Smooth muscle cell of the brain vasculature (primary cell): ENCODE measurements around the gene TRAF4.
"Not testable (repeated sequence)": the region's sequence is repeated elsewhere in the genome, so short reads cannot be mapped to it uniquely, and the experiment has no call there.

ENCODE experiments used
- DNase-seq: peaks from one replicate; pipeline ENCODE4 v3.0.0-alpha.2; 2012; ENCODE audit warnings: low read depth, low spot score

Gene TRAF4

DNA sequence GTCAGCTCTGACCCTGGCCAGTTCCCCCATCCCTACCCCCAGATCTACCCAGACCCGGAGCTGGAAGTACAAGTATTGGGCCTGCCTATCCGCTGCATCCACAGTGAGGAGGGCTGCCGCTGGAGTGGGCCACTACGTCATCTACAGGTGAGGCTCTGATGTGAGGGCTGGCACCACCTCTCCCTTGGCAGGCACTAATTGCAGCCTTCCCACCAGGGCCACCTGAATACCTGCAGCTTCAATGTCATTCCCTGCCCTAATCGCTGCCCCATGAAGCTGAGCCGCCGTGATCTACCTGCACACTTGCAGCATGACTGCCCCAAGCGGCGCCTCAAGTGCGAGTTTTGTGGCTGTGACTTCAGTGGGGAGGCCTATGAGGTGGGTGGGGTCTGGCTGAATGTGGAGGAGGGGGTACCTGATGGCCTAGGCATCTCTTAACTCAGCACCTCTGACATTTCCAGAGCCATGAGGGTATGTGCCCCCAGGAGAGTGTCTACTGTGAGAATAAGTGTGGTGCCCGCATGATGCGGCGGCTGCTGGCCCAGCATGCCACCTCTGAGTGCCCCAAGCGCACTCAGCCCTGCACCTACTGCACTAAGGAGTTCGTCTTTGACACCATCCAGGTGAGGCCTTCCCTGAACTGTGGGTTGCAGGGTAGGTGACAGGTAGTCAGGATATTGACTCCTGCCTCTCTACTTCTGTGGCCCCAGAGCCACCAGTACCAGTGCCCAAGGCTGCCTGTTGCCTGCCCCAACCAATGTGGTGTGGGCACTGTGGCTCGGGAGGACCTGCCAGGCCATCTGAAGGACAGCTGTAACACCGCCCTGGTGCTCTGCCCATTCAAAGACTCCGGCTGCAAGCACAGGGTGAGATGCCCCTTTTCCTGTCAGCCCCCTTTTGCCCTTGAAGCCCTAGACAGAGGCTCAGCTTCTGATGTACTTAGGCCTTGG, 4.3 kb downstream of the TRAF4 start:
- DNase-seq = no peak

DNA sequence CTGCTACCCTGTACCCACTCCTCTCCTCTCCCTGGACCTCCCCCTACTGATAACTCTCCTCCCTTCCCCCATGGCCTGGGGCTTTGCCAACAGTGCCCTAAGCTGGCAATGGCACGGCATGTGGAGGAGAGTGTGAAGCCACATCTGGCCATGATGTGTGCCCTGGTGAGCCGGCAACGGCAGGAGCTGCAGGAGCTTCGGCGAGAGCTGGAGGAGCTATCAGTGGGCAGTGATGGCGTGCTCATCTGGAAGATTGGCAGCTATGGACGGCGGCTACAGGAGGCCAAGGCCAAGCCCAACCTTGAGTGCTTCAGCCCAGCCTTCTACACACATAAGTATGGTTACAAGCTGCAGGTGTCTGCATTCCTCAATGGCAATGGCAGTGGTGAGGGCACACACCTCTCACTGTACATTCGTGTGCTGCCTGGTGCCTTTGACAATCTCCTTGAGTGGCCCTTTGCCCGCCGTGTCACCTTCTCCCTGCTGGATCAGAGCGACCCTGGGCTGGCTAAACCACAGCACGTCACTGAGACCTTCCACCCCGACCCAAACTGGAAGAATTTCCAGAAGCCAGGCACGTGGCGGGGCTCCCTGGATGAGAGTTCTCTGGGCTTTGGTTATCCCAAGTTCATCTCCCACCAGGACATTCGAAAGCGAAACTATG, 5.2 kb downstream of the TRAF4 start:
- no peak for DNase-seq

DNA sequence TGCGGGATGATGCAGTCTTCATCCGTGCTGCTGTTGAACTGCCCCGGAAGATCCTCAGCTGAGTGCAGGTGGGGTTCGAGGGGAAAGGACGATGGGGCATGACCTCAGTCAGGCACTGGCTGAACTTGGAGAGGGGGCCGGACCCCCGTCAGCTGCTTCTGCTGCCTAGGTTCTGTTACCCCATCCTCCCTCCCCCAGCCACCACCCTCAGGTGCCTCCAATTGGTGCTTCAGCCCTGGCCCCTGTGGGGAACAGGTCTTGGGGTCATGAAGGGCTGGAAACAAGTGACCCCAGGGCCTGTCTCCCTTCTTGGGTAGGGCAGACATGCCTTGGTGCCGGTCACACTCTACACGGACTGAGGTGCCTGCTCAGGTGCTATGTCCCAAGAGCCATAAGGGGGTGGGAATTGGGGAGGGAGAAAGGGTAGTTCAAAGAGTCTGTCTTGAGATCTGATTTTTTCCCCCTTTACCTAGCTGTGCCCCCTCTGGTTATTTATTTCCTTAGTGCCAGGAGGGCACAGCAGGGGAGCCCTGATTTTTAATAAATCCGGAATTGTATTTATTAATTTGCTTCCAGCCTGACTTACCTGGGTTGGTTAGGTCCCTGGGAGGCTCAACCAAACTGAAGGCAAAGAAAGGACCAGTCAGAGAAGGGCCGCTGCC, 5.8 kb downstream of the TRAF4 start:
- DNase-seq = no peak

DNA sequence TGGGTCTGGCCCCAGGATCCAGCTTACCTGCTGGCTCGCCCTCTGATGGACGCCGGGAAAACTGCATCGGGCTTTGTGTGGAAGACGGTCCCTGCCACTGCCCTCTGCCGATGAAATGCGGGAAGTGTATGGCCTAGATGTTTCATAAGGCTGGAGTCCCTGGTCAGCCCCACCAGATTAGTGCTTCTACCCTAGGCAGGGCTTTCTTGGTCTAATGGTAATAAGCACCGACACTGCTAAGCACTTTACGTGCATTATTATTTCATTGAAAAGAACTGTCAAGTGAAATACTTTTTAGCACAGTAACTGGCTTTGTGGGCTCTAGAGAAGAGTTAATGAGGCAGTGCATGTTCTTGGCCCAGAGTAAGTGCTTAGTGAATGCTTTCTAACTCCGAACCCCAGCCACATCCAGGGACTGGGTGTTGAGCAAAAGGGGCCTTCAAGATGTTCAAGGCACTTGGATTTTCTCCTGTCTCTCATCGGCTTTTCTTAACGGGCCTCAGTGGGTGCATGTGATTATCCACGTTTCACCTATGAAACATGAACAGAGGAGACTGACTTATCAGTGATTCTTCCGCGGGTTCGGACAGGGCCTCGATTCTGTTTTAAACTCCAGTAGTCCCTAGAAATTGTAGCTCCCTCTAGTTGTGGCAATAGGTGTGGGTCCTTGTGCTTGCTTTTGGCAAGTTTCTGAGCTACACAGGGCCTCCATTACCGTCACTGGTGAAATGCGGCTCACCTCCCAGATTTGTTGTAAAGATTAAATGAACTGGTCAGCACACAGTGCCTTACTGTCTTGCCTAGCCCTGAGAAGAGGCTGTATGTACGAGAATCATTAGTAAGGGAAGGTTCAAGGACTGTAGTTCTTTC, 6.6 kb downstream of the TRAF4 start:
- peak; percentile 85 for DNase-seq

DNA sequence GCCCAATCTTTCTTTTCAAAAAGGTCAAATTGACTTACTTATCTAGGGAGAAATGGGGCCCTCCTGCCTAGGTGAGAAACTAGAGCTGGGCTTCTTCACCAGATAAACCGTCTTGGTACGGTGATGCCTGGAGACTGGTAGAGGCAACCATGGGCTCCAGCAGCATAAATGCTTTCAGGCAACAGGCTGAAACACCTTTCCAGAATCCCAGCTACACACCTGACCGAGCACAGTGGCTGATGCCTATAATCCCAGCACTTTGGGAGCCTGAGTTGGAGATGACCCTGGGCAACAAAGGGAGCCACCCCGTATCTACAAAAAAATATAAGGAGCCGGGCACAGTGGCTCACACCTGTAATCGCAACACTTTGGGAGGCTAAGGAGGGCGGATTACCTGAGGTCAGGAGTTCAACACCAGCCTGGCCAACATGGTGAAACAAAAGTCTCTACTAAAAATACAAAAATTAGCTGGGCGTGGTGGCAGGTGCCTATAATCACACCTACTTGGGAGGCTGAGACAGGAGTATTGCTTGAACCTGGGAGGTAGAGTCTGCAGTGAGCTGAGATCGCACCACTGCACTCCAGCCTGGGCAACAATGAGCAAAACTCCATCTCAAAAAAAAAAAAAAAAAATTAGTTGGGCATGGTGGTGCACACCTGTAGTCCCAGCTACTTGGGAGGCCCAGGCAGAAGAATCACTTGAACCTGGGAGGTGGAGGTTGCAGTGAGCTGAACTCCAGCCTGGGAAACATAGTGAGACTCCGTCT, 8.0 kb downstream of the TRAF4 start:
- DNase-seq = no peak

DNA sequence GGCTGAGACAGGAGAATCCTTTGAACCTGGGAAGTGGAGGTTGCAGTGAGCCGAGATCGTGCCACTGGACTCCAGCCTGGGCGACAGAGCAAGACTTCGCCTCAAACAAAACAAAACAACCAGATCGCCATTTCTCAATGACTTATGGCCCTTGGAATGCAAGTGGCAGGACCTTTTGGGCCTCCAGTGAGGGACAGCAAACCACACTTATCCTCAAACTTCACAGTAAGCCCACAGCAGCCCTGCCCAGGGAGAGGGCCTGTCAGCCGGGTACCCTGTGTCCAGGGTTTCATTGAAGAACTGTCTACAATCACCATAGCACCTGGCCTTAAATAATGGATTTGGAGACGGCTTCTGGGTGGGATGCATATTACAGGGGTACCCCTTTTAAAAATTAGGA, 11.7 kb downstream of the TRAF4 start:
- DNase-seq = no peak

DNA sequence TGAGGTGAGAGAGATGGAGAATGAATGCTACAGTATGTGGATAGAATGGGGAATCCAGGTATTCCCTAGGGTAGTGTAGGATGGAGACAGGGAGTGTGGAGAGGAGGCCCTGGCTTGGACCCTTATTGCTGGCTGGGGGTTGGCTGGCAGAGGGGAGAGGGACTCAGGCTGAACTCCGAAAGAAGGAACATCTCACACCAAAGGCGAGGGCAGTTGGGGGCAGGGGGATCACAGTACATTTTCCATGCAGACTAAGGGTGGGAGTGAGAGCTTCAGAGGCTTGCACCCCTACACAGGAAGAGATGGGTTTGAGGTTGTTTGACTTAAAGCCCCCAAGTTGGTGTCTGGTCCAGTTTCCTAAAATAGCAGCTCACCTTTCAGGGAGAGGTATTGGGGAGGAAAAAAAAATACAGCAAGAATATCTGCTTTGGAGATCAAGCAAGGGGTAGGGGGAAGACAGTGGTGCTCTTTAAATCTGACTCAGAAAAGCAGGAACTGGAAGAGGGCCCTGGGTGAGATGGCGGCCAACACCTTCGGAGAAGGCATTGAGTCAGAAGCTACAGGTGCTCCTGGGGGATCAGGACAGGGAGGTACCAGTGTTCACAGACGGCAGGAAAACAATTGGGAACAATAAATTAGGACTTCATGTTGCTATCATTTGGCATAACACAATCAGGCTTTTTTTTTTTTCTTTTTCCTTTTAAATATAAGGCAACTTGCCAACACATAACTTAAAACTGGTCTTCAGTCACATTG, 12.4 kb downstream of the TRAF4 start:
- no peak for DNase-seq

DNA sequence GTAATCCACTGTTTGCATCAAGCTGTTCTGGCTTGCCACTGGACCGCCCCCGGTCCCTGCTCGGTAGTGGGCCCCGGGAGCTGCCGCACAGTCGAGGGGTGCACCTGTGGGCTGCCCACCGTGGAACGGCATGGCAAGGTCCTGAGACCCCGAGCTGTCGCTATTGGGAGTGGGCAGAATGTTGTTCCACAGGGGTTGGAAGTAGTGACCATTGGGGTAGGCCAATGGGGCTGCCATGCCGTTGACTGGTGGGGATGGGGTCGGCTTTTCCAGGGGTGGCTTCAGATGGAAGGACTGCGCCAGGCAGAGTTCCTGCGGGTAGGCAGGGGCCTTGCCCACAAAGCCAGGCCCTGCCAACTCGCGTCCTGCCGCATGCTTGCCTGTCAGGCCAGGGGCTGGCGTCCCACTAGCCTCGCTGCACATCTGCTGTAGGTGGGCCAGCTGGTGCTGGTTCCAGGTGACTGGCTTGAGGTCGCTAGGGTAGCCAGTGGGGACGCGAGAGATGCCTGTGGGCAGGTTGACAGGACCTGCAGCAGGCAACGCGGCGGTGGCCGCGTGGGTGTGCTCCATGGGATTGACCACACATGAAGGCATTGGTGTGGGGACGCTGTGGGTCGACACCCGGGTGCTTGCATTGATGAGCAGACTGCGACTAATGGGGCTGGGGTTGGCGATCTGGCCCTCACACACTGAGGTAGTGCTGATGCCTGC, 14.8 kb downstream of the TRAF4 start:
- DNase-seq = no peak

DNA sequence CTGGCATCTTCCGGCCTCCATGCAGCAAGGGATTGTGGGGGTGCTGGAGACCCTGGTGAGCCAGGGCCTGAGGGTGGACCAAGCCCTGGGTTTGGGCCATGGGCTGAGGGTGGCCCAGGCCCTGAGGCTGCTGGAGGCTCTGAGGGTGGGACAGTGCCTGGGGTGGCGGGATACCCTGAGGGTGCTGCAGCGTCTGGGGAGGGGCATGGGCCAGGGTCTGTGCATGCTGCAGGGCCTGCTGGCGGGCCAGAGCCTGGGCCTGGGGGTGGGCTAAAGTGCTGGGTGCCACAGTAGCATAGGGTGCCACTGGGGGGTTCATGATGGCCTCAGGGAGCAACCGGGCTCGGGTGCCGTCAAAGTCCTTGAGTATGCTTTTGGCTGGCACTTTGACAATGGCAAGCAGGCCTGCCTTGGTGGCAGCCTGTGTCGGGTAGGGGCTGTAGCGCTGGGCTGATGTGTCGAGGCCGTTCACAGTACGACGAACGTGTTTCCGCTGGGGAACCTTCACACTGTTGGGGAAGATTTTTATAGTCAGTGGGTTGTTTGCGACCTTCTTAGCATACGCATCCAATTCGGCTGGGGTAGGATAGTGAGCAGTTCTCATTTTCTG, 15.6 kb downstream of the TRAF4 start:
- DNase-seq = no peak

DNA sequence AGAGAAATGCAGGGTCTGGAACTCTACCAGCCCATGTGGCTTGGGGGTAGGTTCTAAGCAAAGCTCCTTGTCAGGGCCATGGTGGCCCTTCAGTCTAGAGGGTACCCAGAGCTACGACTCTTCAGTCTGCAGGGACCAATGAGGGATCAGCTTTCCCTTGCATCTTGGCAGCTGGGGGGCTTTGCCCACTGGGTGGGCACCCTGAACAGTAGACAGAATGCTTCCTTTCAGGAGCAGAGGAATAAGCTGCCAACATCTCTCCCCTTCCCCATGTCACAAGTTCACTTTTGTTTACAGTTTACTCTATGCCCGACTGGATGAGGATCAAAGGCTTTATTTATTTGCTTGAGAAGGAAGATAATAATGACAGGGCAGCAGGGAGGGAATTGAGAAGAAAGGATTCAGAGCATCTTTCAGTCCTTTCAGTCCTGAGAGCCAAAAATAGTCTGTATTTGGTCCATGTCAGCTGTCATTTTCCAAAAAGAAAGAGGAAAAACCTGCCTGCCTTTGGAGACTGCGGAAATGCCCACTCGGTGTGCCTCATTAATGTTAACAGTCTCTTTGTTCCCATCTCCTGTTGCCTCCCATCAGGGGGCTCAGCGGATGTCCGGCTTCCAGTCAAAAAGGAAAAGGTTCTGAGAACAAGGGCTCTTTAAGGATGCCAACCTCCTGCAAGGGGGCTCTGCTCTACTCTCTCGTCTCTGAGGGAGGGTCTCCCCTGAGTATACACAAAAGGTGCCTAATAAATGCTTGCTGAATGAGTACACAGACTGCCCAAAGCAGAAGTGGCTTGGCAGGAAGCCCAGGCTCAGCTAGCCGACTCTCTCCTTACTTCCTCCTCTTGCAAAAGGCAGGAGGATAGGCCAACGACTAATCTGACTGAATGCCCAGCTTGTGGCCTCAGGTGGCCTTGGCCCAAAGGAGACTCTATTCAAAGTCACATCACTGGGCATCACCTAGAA, 17.1 kb downstream of the TRAF4 start:
- DNase-seq = no peak

DNA sequence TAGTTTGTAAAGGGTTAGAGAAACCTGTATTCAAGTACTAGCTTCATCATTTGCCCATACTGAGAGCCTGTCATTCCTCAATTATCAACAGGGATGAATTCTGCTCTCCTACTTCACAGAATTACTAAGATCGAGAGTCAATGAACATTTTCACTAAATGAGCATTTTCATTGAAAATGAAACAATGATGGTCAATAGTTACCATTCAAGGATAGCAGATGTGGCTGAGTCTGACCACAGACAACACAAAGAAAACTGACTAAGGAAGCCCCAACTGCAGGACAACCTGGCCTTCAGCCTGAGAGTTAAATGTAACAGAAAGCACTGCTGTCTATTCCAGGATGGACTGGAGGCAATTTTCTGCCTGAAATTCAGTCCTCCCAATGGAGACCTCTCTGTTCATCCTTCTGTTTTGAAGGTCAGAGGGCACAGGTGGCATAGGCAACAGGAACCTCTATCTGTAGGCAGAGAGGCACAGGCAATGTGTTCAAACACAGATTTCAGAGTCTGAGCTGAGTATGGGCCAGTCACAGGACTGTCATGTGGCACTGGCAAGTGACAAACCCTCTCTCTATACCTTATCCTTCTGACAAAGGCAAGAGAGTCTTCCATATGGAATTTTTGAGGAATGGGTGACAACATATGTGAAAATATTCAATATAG, 19.5 kb downstream of the TRAF4 start:
- DNase-seq = no peak

DNA sequence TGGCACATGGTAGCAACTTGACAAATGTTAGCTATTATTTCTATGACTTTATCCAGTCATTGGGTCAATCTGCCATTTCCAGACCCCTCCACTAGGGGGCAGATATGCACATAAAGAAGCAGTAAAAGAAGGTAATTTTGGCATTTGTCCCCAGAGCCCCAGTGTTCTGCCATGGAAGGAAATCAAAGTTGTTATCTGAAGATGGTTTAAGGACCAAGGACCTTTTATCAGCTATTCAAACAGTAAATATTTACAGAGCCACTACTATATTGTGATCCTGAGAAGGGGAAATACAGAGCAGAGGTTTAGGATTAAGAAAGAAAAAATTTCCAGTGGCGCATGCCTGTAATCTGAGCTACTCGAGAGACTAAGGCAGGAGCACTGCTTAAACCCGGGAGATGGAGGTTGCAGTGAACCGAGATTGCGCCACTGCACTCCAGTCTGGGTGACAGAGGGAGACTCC, 20.0 kb downstream of the TRAF4 start:
- DNase-seq = no peak

DNA sequence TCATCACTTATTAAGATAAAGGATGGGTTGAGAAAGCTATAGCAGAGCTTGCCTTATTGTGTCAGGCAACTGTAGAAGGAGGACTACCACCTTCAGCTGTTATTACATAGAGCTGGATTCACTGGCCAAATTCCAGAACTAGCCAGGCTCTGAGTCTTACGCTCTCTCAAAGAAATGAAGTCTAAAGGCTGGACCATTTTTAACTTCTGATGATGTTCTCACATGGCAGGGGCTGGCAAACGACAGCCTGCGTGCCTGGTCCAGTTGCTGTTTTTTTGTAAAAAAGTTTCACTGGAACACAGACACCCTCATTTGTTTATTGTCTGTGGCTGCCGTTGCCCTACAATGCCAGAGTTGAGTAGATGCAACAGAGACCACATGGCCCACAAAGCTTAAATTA, 21.2 kb downstream of the TRAF4 start:
- DNase-seq = no peak

DNA sequence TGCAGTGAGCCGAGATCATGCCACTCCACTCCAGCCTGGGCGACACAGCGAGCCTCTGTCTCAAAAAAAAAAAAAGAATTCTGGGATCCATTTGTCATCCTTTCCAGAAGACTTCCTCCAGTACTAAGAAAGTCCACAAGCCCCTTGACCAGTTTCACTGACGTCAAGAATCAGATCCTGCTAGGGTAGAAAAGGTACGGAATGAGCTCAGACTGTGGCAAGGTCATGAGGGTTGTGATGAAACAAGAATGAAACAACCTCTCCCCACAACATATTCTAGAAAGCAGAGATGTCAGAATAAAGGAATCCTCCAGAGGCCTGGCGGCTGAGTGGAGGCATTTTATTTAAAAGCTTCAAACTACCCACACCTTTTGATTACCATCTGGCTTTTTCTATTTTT, 29.9 kb downstream of the TRAF4 start:
- no peak for DNase-seq

DNA sequence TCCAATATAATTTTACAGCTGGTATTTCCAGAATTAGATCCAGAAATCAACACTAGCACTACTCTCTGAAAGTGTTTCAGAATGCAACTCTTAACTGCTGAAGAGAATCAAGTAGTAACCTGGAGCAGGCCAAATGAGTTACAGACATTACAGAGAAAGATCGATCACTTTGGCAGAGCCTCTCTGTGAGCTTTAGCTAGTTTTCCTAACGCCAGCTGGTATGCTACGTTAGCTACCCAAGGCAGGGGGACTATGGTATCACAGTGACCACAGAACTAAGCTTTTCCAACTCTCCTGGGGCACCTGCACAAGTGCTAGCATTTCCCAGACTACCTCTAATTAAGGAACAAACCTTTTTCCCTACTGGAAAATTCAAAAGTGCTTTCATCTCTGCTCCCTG, 30.4 kb downstream of the TRAF4 start:
- DNase-seq = no peak

DNA sequence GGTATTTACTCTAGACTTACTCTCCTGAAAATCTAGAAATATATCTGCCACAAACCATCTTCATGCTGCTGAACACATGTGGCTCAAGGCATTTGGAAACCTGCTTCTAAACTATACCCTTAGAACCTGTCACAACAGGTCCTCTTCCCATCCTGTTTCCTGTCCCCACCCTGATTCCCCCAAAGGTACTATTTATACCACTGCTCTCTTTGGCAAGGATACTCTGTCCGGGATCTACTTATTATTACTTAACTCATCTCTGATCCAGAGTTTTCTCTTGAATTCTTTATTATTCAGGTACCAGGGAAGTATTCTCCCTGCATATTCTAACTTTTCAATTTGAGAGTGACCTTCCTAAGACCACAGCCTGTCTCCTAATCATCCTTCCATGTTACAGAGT, 33.4 kb downstream of the TRAF4 start:
- no peak for DNase-seq

DNA sequence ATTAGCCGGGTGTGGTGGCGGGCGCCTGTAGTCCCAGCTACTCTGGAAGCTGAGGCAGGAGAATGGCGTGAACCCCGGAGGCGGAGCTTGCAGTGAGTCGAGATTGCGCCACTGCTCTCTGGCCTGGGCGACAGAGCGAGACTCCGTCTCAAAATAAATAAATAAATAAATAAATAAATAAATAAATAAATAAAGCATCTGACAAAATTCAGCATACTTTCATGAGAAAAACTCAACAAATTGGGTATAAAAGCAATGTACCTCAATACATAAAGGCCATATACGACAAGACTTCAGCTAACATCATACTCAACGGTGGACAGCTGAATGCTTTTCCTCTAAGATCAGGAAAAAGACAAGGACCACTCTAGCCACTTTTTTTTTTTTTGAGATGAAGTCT, 35.8 kb downstream of the TRAF4 start:
- DNase-seq = not testable (repeated sequence)
